Sigmoid colon (tissue), 4 donors: ENCODE results near the gene PHTF2.

Experiments used
- CTCF ChIP-seq, 4 experiments: fragments of 450-650 bp in 3 of 4; fragments of 200-600 bp in 1 of 4; IDR thresholded peaks; one replicate each; pipeline ENCODE4 v1.5.1; 2016 to 2019; ENCODE audit warnings: antibody characterized with exemption in 4 of 4, mild to moderate bottlenecking in 3 of 4, moderate library complexity in 2 of 4
- EP300 ChIP-seq, 4 donors: sonication (generic); formaldehyde crosslinking; IDR thresholded peaks; one replicate each; pipeline ENCODE4 v1.6.1; 2017; ENCODE audit warnings: antibody characterized with exemption in 4 of 4
- POLR2A ChIP-seq, 2 donors: fragments of 450-650 bp; IDR thresholded peaks; one replicate each; pipeline ENCODE4 v1.6.1; 2016; ENCODE audit warnings: antibody characterized with exemption in 2 of 2, mild to moderate bottlenecking in 2 of 2, moderate library complexity in 2 of 2
- POLR2AphosphoS5 ChIP-seq, 4 donors: sonication (generic); formaldehyde crosslinking; IDR thresholded peaks; one replicate each; pipeline ENCODE4 v1.6.1; 2017; ENCODE audit warnings: antibody characterized with exemption in 4 of 4

- no peak for TF ChIP-seq POLR2AphosphoS5 (IDR thresholded peaks at IDR 0.05)
- TF ChIP-seq CTCF (IDR thresholded peaks at IDR 0.05): no peak
- TF ChIP-seq POLR2A (IDR thresholded peaks at IDR 0.05): no peak
- TF ChIP-seq EP300 (IDR thresholded peaks at IDR 0.05): no peak
Observed at GRCh38 chr7:77908664-77909063, 110.1 kb downstream of the PHTF2 start.
